A673 (cell line): ENCODE measurements around the gene IER5. TPM values are rescaled to one million over a fixed set of nuclear protein-coding genes. Genes with fewer than 3 reads are reported as not detected.
A peak's percentile ranks its signal among the peaks of the same experiment; 100 is the strongest.

Experiments
- BruUV-seq: library from RNA; stranded (reverse); fragments of 400-500 nt; replicated peaks from 2 replicates; lab custom pipeline; 2021; lab: Mats Ljungman, UMichigan
- CTCF ChIA-PET: fragments of 300-600 bp; sonication (Branson Sonifier 250); formaldehyde crosslinking; loops from one replicate; lab custom pipeline; 2022; ENCODE audit warnings: antibody characterized with exemption; lab: Charles Lee
- POLR2A ChIA-PET: fragments of 300-600 bp; sonication (Branson Sonifier 250); formaldehyde crosslinking; loops from one replicate; lab custom pipeline; 2022; ENCODE audit warnings: antibody characterized with exemption; ENCODE audit not compliant: low non-redundant PET; lab: Charles Lee
- DNase-seq: peaks from one replicate; pipeline ENCODE4 v3.0.0-alpha.2; 2015; ENCODE audit warnings: low spot score
- H3K27ac ChIP-seq: fragments of 200-600 bp; sonication (generic); 2 replicates; pipeline ENCODE4 v1.5.1; 2016; ENCODE audit warnings: mixed run types, low read depth, mild to moderate bottlenecking, mixed read lengths, antibody characterized with exemption, low read length; ENCODE audit not compliant: poor library complexity, severe bottlenecking
- H3K27me3 ChIP-seq: fragments of 200-600 bp; sonication (generic); replicated peaks from 2 replicates; pipeline ENCODE4 v1.6.1; 2017; ENCODE audit warnings: mixed run types, low read depth, mild to moderate bottlenecking, mixed read lengths, antibody characterized with exemption, low read length; ENCODE audit not compliant: insufficient read depth, poor library complexity
- H3K36me3 ChIP-seq: fragments of 200-600 bp; sonication (generic); 2 replicates; pipeline ENCODE4 v1.6.1; 2016; ENCODE audit warnings: mixed run types, mild to moderate bottlenecking, mixed read lengths, antibody characterized with exemption, low read length; ENCODE audit not compliant: insufficient read depth, poor library complexity, severe bottlenecking
- H3K4me1 ChIP-seq: fragments of 200-600 bp; sonication (generic); 2 replicates; pipeline ENCODE4 v1.6.1; 2017; ENCODE audit warnings: mixed run types, mild to moderate bottlenecking, mixed read lengths, antibody characterized with exemption, low read length; ENCODE audit not compliant: insufficient read depth, poor library complexity, severe bottlenecking
- H3K4me3 ChIP-seq: fragments of 200-600 bp; sonication (generic); 2 replicates; pipeline ENCODE4 v1.5.1; 2016; ENCODE audit warnings: low read depth, mixed run types, mild to moderate bottlenecking, mixed read lengths, low read length; ENCODE audit not compliant: poor library complexity, severe bottlenecking
- H3K9me3 ChIP-seq: fragments of 200-600 bp; sonication (generic); 2 replicates; pipeline ENCODE4 v1.6.1; 2016; ENCODE audit warnings: mixed run types, low read depth, mild to moderate bottlenecking, mixed read lengths, antibody characterized with exemption, low read length; ENCODE audit not compliant: poor library complexity, severe bottlenecking
- CTCF ChIP-seq: fragments of 300-800, 200-600 bp; sonication (generic); conservative IDR thresholded peaks from 2 replicates; pipeline ENCODE4 v1.5.1; 2017; ENCODE audit warnings: low read depth, mild to moderate bottlenecking, antibody characterized with exemption, low read length, moderate library complexity, mixed read lengths
- EZH2 ChIP-seq: fragments of 200-600 bp; sonication (generic); IDR thresholded peaks from 2 replicates; pipeline ENCODE4 v1.6.1; 2017; ENCODE audit warnings: borderline replicate concordance, low read depth, mild to moderate bottlenecking, mixed read lengths, antibody characterized with exemption, low read length; ENCODE audit not compliant: poor library complexity, severe bottlenecking
- intact Hi-C: fragments of 100-400 bp; cut with micrococcal nuclease; formaldehyde crosslinking; loops from one replicate; pipeline ENCODE4 v1.10.0; 2022; ENCODE audit not compliant: unreplicated experiment
- total RNA-seq: library from RNA; stranded (reverse); gene quantifications from 2 replicates; pipeline ENCODE4 v1.2.3, GENCODE V29; 2021

IER5 gene
- total RNA-seq, 1 experiment from 2014 or later = 28.2 TPM

GRCh38 chr1:181101581-181102226, 13.2 kb downstream of the IER5 start:
- POLR2A ChIA-PET = no interaction called here

GRCh38 chr1:181102841-181103240, 14.3 kb downstream of the IER5 start:
- no peak overlapping the region for H3K4me3 ChIP-seq
- no TSS peak for BruUV-seq
- peak overlapping the region; percentile 93 for H3K27ac ChIP-seq
- H3K36me3 ChIP-seq = no peaks in the 10 kb centered on the region
- H3K9me3 ChIP-seq = no peaks in the 10 kb centered on the region
- intact Hi-C loops = no loop called here
- H3K27me3 ChIP-seq = no peaks in the 10 kb centered on the region
- CTCF ChIA-PET = no interaction called here
- POLR2A ChIA-PET = no interaction called here
- DNase-seq = no peak
- peaks cover 80% of the 10 kb centered on the region for H3K4me1 ChIP-seq
- TF ChIP-seq EZH2 (no peak), CTCF (no peak)

More at GRCh38 chr1:181101581-181102226, 13.2 kb downstream of the IER5 start:
- intact Hi-C loops = no loop called here
- no peaks in the 10 kb centered on the region for H3K36me3 ChIP-seq
- DNase-seq = peak; percentile 94
- H3K4me3 ChIP-seq = peak overlapping the region; percentile 22
- H3K27ac ChIP-seq = peak overlapping the region; percentile 93
- H3K27me3 ChIP-seq = no peaks in the 10 kb centered on the region
- no peaks in the 10 kb centered on the region for H3K9me3 ChIP-seq
- no peak for TF ChIP-seq CTCF
- TF ChIP-seq EZH2 = no peak
- CTCF ChIA-PET = interaction anchor here (0.8 kb wide), 1 partner anchor 34 kb away, joined by 4 read pairs; no protein-coding TSS in a partner anchor
- BruUV-seq = no TSS peak
- H3K4me1 ChIP-seq = peaks cover 88% of the 10 kb centered on the region

GRCh38 chr1:181103399-181103798, 14.9 kb downstream of the IER5 start:
- no peak for DNase-seq
- peak overlapping the region; percentile 70 for H3K4me3 ChIP-seq
- H3K27ac ChIP-seq = peak overlapping the region; percentile 93
- H3K9me3 ChIP-seq = no peaks in the 10 kb centered on the region
- intact Hi-C loops = no loop called here
- H3K36me3 ChIP-seq = no peaks in the 10 kb centered on the region
- H3K27me3 ChIP-seq = no peaks in the 10 kb centered on the region
- ChIA-PET CTCF (no interaction called here), POLR2A (interaction anchor here (0.6 kb wide), 1 partner anchor 665 kb away, joined by 3 read pairs; no protein-coding TSS in a partner anchor)
- H3K4me1 ChIP-seq = peaks cover 76% of the 10 kb centered on the region
- BruUV-seq = no TSS peak
- TF ChIP-seq EZH2 (no peak), CTCF (no peak)
